H9 (cell line): ENCODE results near the gene ZNF521. TPM values are rescaled to one million over a fixed set of nuclear protein-coding genes. Genes with fewer than 3 reads are reported as not detected.

ENCODE experiments used
- DNase-seq: peaks from one replicate; pipeline ENCODE4 v3.0.0-alpha.2; 2017
- H2AFZ ChIP-seq: one replicate; pipeline ENCODE4 v1.6.1; 2013; ENCODE audit warnings: mild to moderate bottlenecking, low read length, control low read depth, moderate library complexity
- H2AK5ac ChIP-seq: 2 replicates; pipeline ENCODE4 v1.6.1; 2013; ENCODE audit warnings: low read length, control low read depth, mixed read lengths; ENCODE audit not compliant: insufficient read length
- H2BK120ac ChIP-seq: one replicate; pipeline ENCODE4 v1.6.1; 2013; ENCODE audit warnings: low read depth, mild to moderate bottlenecking, low read length, control low read depth, inconsistent platforms; ENCODE audit not compliant: poor library complexity, severe bottlenecking
- H2BK12ac ChIP-seq: 2 replicates; pipeline ENCODE4 v1.6.1; 2013; ENCODE audit warnings: low read length, control low read depth, mixed read lengths, low read depth; ENCODE audit not compliant: insufficient read length
- H2BK15ac ChIP-seq: 2 replicates; pipeline ENCODE4 v1.6.1; 2013; ENCODE audit warnings: low read depth, low read length, control low read depth
- H2BK20ac ChIP-seq: one replicate; pipeline ENCODE4 v1.6.1; 2013; ENCODE audit warnings: low read depth, mild to moderate bottlenecking, low read length, control low read depth, inconsistent platforms; ENCODE audit not compliant: poor library complexity, severe bottlenecking
- H2BK5ac ChIP-seq: 2 replicates; pipeline ENCODE4 v1.6.1; 2013; ENCODE audit warnings: low read length, control low read depth, mixed read lengths; ENCODE audit not compliant: insufficient read length
- H3K14ac ChIP-seq: 2 replicates; pipeline ENCODE4 v1.6.1; 2013; ENCODE audit warnings: low read length, control low read depth; ENCODE audit not compliant: insufficient read depth
- H3K18ac ChIP-seq: 2 replicates; pipeline ENCODE4 v1.6.1; 2013; ENCODE audit warnings: low read depth, mild to moderate bottlenecking, mixed read lengths, low read length, control low read depth; ENCODE audit not compliant: insufficient read length
- H3K23ac ChIP-seq: 2 replicates; pipeline ENCODE4 v1.6.1; 2013; ENCODE audit warnings: low read length, control low read depth, mixed read lengths, low read depth; ENCODE audit not compliant: insufficient read length
- H3K23me2 ChIP-seq: 2 replicates; pipeline ENCODE4 v1.6.1; 2013; ENCODE audit warnings: low read depth, mild to moderate bottlenecking, mixed read lengths, low read length, control low read depth; ENCODE audit not compliant: insufficient read length, poor library complexity, severe bottlenecking
- H3K27ac ChIP-seq: 2 replicates; pipeline ENCODE4 v1.5.1; 2013; ENCODE audit warnings: low read length, control low read depth, mixed read lengths, low read depth; ENCODE audit not compliant: insufficient read length
- H3K27me3 ChIP-seq: 2 replicates; pipeline ENCODE4 v1.6.1; 2013; ENCODE audit warnings: low read length, control low read depth, inconsistent platforms; ENCODE audit not compliant: insufficient read depth
- H3K4ac ChIP-seq: 2 replicates; pipeline ENCODE4 v1.6.1; 2013; ENCODE audit warnings: low read depth, mild to moderate bottlenecking, control low read depth, inconsistent platforms, low read length, moderate library complexity
- H3K4me1 ChIP-seq: 2 replicates; pipeline ENCODE4 v1.6.1; 2013; ENCODE audit warnings: low read length, control low read depth, inconsistent platforms; ENCODE audit not compliant: insufficient read depth
- H3K4me2 ChIP-seq: 2 replicates; pipeline ENCODE4 v1.6.1; 2013; ENCODE audit warnings: low read length, control low read depth, mixed read lengths; ENCODE audit not compliant: insufficient read length, insufficient read depth
- H3K56ac ChIP-seq: 2 replicates; pipeline ENCODE4 v1.6.1; 2013; ENCODE audit warnings: low read depth, mild to moderate bottlenecking, mixed read lengths, low read length, control low read depth; ENCODE audit not compliant: insufficient read length
- H3K79me1 ChIP-seq: 2 replicates; pipeline ENCODE4 v1.6.1; 2013; ENCODE audit warnings: low read depth, mild to moderate bottlenecking, moderate library complexity, low read length, control low read depth, inconsistent platforms; ENCODE audit not compliant: insufficient read depth, poor library complexity, severe bottlenecking
- H3K79me2 ChIP-seq: 2 replicates; pipeline ENCODE4 v1.6.1; 2013; ENCODE audit warnings: low read length, control low read depth, inconsistent platforms; ENCODE audit not compliant: insufficient read depth
- H3K9ac ChIP-seq: 2 replicates; pipeline ENCODE4 v1.6.1; 2013; ENCODE audit warnings: low read length, control low read depth, mixed read lengths; ENCODE audit not compliant: insufficient read length; ENCODE audit errors: extremely low read depth
- H3K9me3 ChIP-seq: one replicate; pipeline ENCODE4 v1.6.1; 2013; ENCODE audit warnings: low read depth, low read length, inconsistent platforms; ENCODE audit not compliant: control insufficient read depth
- H3T11ph ChIP-seq: one replicate; pipeline ENCODE4 v1.6.1; 2013; ENCODE audit warnings: mild to moderate bottlenecking, low read length, control low read depth, inconsistent platforms
- H4K20me1 ChIP-seq: one replicate; pipeline ENCODE4 v1.6.1; 2013; ENCODE audit not compliant: control insufficient read depth, insufficient read length, insufficient read depth
- H4K5ac ChIP-seq: 2 replicates; pipeline ENCODE4 v1.6.1; 2013; ENCODE audit warnings: low read depth, mild to moderate bottlenecking, mixed read lengths, low read length, control low read depth; ENCODE audit not compliant: insufficient read length
- H4K8ac ChIP-seq: replicated peaks from 2 replicates; pipeline ENCODE4 v1.6.1; 2013; ENCODE audit warnings: low read length, control low read depth, mixed read lengths, low read depth; ENCODE audit not compliant: insufficient read length
- H4K91ac ChIP-seq: 2 replicates; pipeline ENCODE4 v1.6.1; 2013; ENCODE audit warnings: low read depth, mild to moderate bottlenecking, moderate library complexity, mixed read lengths, low read length, control low read depth; ENCODE audit not compliant: insufficient read length
- H3K27ac Mint-ChIP-seq, 3 experiments: 2 replicates in 2 of 3; 3 replicates in 1 of 3; pipeline ENCODE4 v1.8.0; 2020 to 2021; ENCODE audit warnings: mixed read lengths in 3 of 3, mild to moderate bottlenecking in 1 of 3, moderate library complexity in 1 of 3
- H3K27me3 Mint-ChIP-seq: 2 replicates; pipeline ENCODE4 v1.8.0; 2021; ENCODE audit warnings: low read depth, mild to moderate bottlenecking, moderate library complexity, mixed read lengths
- H3K36me3 Mint-ChIP-seq, 3 experiments: 2 replicates in 2 of 3; 3 replicates in 1 of 3; pipeline ENCODE4 v1.8.0; 2020 to 2021; ENCODE audit warnings: low read depth in 3 of 3, mixed read lengths in 3 of 3; ENCODE audit not compliant: insufficient read depth in 1 of 3
- H3K4me1 Mint-ChIP-seq, 2 experiments: 2 replicates each; pipeline ENCODE4 v1.8.0; 2020; ENCODE audit warnings: mixed read lengths in 2 of 2
- H3K4me3 Mint-ChIP-seq, 2 experiments: 2 replicates in 1 of 2; 3 replicates in 1 of 2; pipeline ENCODE4 v1.8.0; 2020 to 2021; ENCODE audit warnings: mild to moderate bottlenecking in 2 of 2, mixed read lengths in 2 of 2, moderate library complexity in 1 of 2
- H3K9me3 Mint-ChIP-seq, 2 experiments: 2 replicates in 1 of 2; 3 replicates in 1 of 2; pipeline ENCODE4 v1.8.0; 2020; ENCODE audit warnings: mild to moderate bottlenecking in 2 of 2, mixed read lengths in 2 of 2, moderate library complexity in 1 of 2
- CTCF ChIP-seq: fragments of 200-600 bp; sonication (generic); conservative IDR thresholded peaks from 3 replicates; pipeline ENCODE4 v1.8.0; 2021; ENCODE audit warnings: antibody characterized with exemption, mild to moderate bottlenecking
- WGBS: extraction: QIAGEN DNeasy Blood & Tissue Kit; methylation state at CpG from one replicate; pipeline ENCODE4 v1.1.7; 2013; ENCODE audit warnings: missing lambda C conversion rate, low lambda C conversion rate, mixed read lengths; ENCODE audit not compliant: insufficient read length; ENCODE audit errors: extremely low coverage; 5-methylcytosine and 5-hydroxymethylcytosine counted together
- total RNA-seq: library from RNA; stranded (reverse); gene quantifications from 2 replicates; pipeline ENCODE4 v1.2.1, GENCODE V29; 2021

ZNF521 gene
- total RNA-seq, 1 experiment from 2014 or later, result 3.3 TPM

- no peak overlapping the region for H2AK5ac ChIP-seq
- no peak overlapping the region for H4K91ac ChIP-seq
- H3K4me1 ChIP-seq, result 0 out of 2 replicates have a peak, but pooled peaks cover 2% of the 10 kb centered on the region
- H3K9me3 Mint-ChIP-seq, result no peaks in the 10 kb centered on the region
- no peak overlapping the region for H3K27ac Mint-ChIP-seq
- no peak overlapping the region for H3K4me2 ChIP-seq
- no peak overlapping the region for H2BK20ac ChIP-seq
- DNase-seq, result no peak
- no peak overlapping the region for H3K9ac ChIP-seq
- no peaks in the 10 kb centered on the region for H3K9me3 ChIP-seq
- no peak overlapping the region for H3K56ac ChIP-seq
- no peak overlapping the region for H2BK15ac ChIP-seq
- H2BK120ac ChIP-seq, result no peak overlapping the region
- H2BK12ac ChIP-seq, result no peak overlapping the region
- no peak overlapping the region for H4K5ac ChIP-seq
- no peak overlapping the region for H3K14ac ChIP-seq
- H3K18ac ChIP-seq, result no peak overlapping the region
- H2AFZ ChIP-seq, result no peak overlapping the region
- no peaks in the 10 kb centered on the region for H3K27me3 ChIP-seq
- H3K4ac ChIP-seq, result no peak overlapping the region
- H3K79me2 ChIP-seq, result no peaks in the 10 kb centered on the region
- no peak overlapping the region for H3T11ph ChIP-seq
- no peak overlapping the region for H3K4me3 Mint-ChIP-seq
- TF ChIP-seq CTCF, result no peak
- WGBS, result no CpG with 5 or more reads among the region's 6 CpGs
- no peaks in the 10 kb centered on the region for H4K20me1 ChIP-seq
- H3K4me1 Mint-ChIP-seq, result peaks cover 18 to 32% of the 10 kb centered on the region in 2 experiments
- no peak overlapping the region for H3K27ac ChIP-seq
- no peak overlapping the region for H3K23ac ChIP-seq
- no peaks in the 10 kb centered on the region for H3K79me1 ChIP-seq
- H2BK5ac ChIP-seq, result no peak overlapping the region
- H4K8ac ChIP-seq, result no peak overlapping the region
- no peaks in the 10 kb centered on the region for H3K36me3 Mint-ChIP-seq
- H3K23me2 ChIP-seq, result no peaks in the 10 kb centered on the region
- H3K27me3 Mint-ChIP-seq, result no peaks in the 10 kb centered on the region
Measured at GRCh38 chr18:25180973-25181548, 170.9 kb downstream of the ZNF521 start.
